ENCODE data around the gene CAMK2A. TPM values are rescaled to one million over a fixed set of nuclear protein-coding genes. Genes with fewer than 3 reads are reported as not detected.

The CAMK2A gene
- total RNA-seq, 6 experiments from 2014 or later, result 0.09 to 0.64 (median 0.18) TPM

DNA sequence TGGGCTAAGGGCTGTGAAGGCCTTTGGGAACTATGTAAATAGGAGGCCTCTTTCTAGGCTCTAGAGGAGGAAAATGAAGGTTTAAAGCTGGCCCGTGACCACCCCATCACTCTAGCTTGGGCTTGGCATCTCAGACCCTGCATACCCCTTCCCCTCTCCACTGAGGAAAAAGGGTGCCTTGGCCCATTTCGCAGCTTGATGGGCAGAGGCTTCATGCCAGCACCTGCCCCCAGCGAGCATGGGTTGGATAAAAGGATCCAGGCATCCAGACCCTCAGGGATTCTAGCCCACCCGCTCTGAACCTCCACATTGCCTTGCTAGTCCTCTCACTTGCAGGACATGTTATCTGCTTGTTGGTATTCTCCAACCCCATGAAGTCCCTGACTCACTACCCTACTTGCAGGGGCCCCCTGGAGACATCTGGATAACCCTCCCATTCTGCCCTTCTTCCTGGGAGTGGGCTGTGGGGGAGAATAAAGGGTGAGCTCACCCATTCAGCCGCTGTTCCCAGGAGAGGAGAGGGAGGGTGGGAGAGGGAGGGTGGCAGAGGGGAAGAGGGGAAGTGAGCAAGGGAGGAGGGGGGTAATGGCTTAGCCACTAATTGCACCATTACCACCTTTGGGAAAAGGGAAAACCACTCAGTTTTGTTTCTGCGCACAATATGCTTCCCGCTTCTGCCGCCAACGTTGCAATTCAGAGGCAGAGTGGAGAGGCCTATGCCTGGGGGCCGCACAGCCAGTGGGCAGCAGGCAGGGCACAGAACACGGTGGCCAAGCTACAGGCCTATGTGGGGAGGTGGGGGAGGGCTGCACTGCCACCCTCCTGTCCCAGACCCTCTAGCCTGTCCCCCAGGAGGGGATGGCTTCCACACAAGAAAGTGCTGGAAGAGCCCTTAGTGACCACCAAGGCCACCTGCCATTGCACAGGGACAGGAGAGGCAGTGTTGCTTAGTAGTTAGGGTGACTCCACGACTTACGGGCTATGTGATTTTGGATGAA, 2.1 kb upstream of the CAMK2A start:
- Mint-ChIP-seq H3K4me3 (no peak overlapping the region), H3K27me3 (ENCODE audit: insufficient read depth) (peaks cover 2% of the 10 kb centered on the region), H3K36me3 (ENCODE audit: low read depth) (no peaks in the 10 kb centered on the region), H3K4me1 (ENCODE audit: low read depth) (peaks cover 19% of the 10 kb centered on the region), H3K27ac (no peak overlapping the region), H3K9me3 (no peaks in the 10 kb centered on the region)
- TF ChIP-seq, protein P1, sequence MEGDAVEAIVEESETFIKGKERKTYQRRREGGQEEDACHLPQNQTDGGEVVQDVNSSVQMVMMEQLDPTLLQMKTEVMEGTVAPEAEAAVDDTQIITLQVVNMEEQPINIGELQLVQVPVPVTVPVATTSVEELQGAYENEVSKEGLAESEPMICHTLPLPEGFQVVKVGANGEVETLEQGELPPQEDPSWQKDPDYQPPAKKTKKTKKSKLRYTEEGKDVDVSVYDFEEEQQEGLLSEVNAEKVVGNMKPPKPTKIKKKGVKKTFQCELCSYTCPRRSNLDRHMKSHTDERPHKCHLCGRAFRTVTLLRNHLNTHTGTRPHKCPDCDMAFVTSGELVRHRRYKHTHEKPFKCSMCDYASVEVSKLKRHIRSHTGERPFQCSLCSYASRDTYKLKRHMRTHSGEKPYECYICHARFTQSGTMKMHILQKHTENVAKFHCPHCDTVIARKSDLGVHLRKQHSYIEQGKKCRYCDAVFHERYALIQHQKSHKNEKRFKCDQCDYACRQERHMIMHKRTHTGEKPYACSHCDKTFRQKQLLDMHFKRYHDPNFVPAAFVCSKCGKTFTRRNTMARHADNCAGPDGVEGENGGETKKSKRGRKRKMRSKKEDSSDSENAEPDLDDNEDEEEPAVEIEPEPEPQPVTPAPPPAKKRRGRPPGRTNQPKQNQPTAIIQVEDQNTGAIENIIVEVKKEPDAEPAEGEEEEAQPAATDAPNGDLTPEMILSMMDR (IDR thresholded peaks at IDR 0.05), result no peak
- DNase-seq, result no peak

DNA sequence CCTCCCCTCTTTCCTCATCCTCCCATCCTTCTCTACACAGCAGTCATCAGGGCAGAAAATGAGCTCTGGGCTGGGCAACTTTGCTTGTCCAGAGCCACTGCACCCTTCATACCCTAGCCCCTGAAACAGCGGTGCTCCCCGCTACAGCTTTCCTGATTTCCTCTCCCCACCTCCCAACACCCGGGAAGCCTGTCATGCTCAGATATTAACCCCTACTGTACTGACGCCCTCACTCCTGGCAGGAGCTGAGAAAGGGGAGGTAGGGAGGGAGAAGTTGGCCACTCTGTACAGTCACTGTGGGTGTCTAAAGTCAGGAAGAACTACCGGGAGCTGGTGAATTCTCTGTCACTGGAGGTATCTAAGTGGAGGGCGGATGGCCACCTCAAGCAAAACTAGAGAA, 782 bp downstream of the CAMK2A start:
- H3K4me3 Mint-ChIP-seq, result no peak overlapping the region
- H3K27me3 Mint-ChIP-seq (ENCODE audit: insufficient read depth), result peaks cover 4% of the 10 kb centered on the region
- no peak for DNase-seq
- H3K4me1 Mint-ChIP-seq (ENCODE audit: low read depth), result peaks cover 29% of the 10 kb centered on the region
- TF ChIP-seq, protein P1 (IDR thresholded peaks at IDR 0.05), result no peak
- H3K36me3 Mint-ChIP-seq (ENCODE audit: low read depth), result no peaks in the 10 kb centered on the region
- H3K27ac Mint-ChIP-seq, result no peak overlapping the region
- H3K9me3 Mint-ChIP-seq, result no peaks in the 10 kb centered on the region

DNA sequence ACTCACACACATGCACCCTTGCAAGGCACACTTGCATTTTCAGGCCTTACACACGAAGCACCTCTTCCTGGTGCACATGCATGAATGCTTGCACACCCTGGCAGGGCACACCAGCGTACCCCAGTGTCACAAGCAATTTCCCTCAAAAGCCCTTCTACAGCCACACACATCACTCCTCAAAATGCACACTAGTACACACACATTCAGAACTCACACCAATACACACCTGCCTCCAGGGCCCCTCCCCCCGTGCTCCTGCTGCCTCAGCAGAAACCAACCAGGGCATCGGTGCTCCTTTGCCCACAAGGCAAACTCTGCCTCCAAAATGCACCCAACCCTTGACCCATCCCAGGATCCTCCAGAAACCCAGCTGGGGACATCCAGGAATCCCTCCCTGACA, 1.2 kb downstream of the CAMK2A start:
- peaks cover 4% of the 10 kb centered on the region for H3K27me3 Mint-ChIP-seq (ENCODE audit: insufficient read depth)

DNA sequence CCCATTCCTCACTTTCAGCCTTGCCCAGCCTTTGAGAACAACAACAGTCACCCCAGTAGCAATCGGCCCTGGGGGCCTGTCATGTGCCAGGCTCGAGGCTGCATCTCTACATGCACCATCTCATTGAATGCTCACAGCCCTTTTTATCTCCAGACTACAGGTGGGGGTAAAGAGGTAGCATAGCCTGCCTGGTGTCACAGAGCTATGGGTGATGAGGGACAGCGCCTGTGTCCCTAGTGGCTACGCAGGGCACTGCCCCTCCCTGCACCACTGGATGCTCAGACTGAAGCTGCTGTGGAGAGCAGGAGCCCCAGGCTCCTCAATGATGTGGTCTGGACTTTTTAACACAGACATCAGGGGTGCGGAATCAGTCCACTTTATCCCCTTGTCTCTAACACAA, 2.8 kb downstream of the CAMK2A start:
- Mint-ChIP-seq H3K27me3 (ENCODE audit: insufficient read depth) (peaks cover 4% of the 10 kb centered on the region), H3K36me3 (ENCODE audit: low read depth) (no peaks in the 10 kb centered on the region), H3K4me1 (ENCODE audit: low read depth) (peaks cover 31% of the 10 kb centered on the region), H3K9me3 (no peaks in the 10 kb centered on the region), H3K4me3 (no peak overlapping the region), H3K27ac (no peak overlapping the region)
- DNase-seq, result no peak
- TF ChIP-seq, protein P1 (IDR thresholded peaks at IDR 0.05), result peak; percentile 64

More for the DNA sequence above, 1.2 kb downstream of the CAMK2A start:
- TF ChIP-seq, protein P1 (IDR thresholded peaks at IDR 0.05), result no peak
- Mint-ChIP-seq H3K36me3 (ENCODE audit: low read depth) (no peaks in the 10 kb centered on the region), H3K27ac (no peak overlapping the region), H3K4me3 (no peak overlapping the region), H3K9me3 (no peaks in the 10 kb centered on the region), H3K4me1 (ENCODE audit: low read depth) (peaks cover 31% of the 10 kb centered on the region)
- no peak for DNase-seq

DNA sequence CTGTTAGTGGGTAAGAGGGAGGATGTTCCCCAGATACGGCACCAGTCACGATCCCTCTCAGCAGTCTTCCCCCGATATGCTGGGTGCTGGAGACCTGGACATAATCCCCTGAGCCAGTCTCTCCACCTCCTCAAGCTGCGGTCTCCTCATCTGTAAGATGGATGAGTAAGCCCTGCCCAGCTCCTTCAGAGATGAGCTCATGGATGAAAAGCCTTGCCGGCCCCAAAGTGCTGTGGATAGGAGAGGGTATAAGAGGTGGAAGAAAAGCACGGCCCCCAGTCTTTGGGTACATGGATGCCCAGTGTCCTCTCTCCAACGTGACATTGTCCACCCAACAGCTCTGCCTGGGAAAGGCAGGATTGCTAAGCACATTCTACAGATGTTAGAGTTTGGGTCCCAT, 4.5 kb downstream of the CAMK2A start:
- H3K27me3 Mint-ChIP-seq (ENCODE audit: insufficient read depth), result peaks cover 4% of the 10 kb centered on the region
- peak; percentile 47 for DNase-seq
- no peaks in the 10 kb centered on the region for H3K36me3 Mint-ChIP-seq (ENCODE audit: low read depth)
- H3K4me3 Mint-ChIP-seq, result no peak overlapping the region
- TF ChIP-seq, protein P1 (IDR thresholded peaks at IDR 0.05), result no peak
- no peaks in the 10 kb centered on the region for H3K9me3 Mint-ChIP-seq
- H3K27ac Mint-ChIP-seq, result no peak overlapping the region
- peaks cover 42% of the 10 kb centered on the region for H3K4me1 Mint-ChIP-seq (ENCODE audit: low read depth)

Measured in HFFc6 (cell line).